GM12872 (cell line): Measurements from ENCODE around the gene CAAP1.

Experiments
- CTCF ChIP-seq: IDR thresholded peaks from 3 replicates; pipeline ENCODE4 v1.5.1; 2011; ENCODE audit warnings: low read depth, mild to moderate bottlenecking, low read length, moderate library complexity; ENCODE audit not compliant: insufficient read depth

Gene CAAP1

GRCh38 chr9:26892251-26893029, at the start of gene CAAP1:
Gene CAAP1 (minus strand): TSS chr9:26892802. CDS start chr9:26892715, 87 bp downstream.
- TF ChIP-seq CTCF = peak; percentile 56

GRCh38 chr9:26940779-26941178, 48.2 kb upstream of the CAAP1 start:
- no peak for TF ChIP-seq CTCF

- no peak for TF ChIP-seq CTCF
Observed at GRCh38 chr9:26939955-26940711, 47.5 kb upstream of the CAAP1 start.

GRCh38 chr9:26937816-26938371, 45.3 kb upstream of the CAAP1 start:
- TF ChIP-seq CTCF = no peak

- TF ChIP-seq CTCF = no peak
Observed at GRCh38 chr9:26935847-26936246, 43.2 kb upstream of the CAAP1 start.

- no peak for TF ChIP-seq CTCF
Observed at GRCh38 chr9:26928902-26929495, 36.4 kb upstream of the CAAP1 start.

- no peak for TF ChIP-seq CTCF
Observed at GRCh38 chr9:26925609-26926008, 33.0 kb upstream of the CAAP1 start.
